Hepatocyte (in vitro differentiated cells): ENCODE data around the gene KDM4B.

Source experiments
- EZH2 ChIP-seq: fragments of 200-600 bp; sonication (generic); IDR thresholded peaks from 2 replicates; pipeline ENCODE4 v1.6.1; 2016; ENCODE audit warnings: antibody characterized with exemption, mild to moderate bottlenecking, borderline replicate concordance
- TF ChIP-seq, protein P1 (sequence below): fragments of 200-600 bp; sonication (generic); IDR thresholded peaks from 2 replicates; pipeline ENCODE4 v1.5.1; 2016; ENCODE audit warnings: antibody characterized with exemption, mild to moderate bottlenecking; ENCODE audit not compliant: poor library complexity

DNA sequence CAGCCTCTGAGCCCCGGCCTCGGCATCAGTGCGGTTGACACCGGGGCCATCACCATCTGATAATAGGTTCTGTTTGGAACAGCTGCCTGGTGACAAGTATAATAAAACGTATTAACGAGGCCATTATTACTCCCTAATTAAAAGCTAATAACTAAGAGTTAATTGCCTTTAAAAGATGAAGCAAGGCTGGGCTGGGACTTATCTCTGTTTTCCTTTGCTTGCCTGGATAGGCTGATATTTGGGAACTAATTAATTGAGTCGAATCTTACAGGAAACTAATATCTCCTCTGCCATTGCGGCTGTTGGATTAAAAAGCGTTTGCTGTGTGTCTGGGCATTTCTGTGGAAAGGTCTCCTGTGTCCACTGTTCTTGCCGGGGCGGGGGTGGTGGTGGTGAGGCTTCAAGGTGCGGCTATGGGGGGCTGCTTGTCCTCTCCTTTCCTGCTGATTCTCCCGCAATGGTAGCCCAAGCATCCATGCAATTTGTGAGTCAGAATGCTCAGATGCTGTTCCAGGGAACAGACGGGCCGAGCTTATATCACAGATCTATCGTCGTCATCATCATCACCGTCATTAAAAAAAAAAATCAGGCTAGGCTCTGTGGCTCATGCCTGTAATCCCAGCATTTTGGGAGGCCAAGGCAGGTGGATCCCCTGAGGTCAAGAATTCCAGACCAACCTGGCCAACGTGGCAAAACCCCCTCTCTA, 209.0 kb downstream of the KDM4B start:
- TF ChIP-seq, protein P1, sequence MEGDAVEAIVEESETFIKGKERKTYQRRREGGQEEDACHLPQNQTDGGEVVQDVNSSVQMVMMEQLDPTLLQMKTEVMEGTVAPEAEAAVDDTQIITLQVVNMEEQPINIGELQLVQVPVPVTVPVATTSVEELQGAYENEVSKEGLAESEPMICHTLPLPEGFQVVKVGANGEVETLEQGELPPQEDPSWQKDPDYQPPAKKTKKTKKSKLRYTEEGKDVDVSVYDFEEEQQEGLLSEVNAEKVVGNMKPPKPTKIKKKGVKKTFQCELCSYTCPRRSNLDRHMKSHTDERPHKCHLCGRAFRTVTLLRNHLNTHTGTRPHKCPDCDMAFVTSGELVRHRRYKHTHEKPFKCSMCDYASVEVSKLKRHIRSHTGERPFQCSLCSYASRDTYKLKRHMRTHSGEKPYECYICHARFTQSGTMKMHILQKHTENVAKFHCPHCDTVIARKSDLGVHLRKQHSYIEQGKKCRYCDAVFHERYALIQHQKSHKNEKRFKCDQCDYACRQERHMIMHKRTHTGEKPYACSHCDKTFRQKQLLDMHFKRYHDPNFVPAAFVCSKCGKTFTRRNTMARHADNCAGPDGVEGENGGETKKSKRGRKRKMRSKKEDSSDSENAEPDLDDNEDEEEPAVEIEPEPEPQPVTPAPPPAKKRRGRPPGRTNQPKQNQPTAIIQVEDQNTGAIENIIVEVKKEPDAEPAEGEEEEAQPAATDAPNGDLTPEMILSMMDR: no peak
- TF ChIP-seq EZH2: no peak
